HG03469 (cell line): ENCODE measurements around the gene BLM.
A peak's percentile ranks its signal among the peaks of the same experiment; 100 is the strongest.
"Not testable (repeated sequence)": the region's sequence is repeated elsewhere in the genome, so short reads cannot be mapped to it uniquely, and the experiment has no call there.

Experiments
- ATAC-seq: cut with Tn5 transposase; IDR thresholded peaks from one replicate; pipeline ENCODE4 v1.9.1; 2021; ENCODE audit warnings: mild to moderate bottlenecking, moderate library complexity, moderate number of reproducible peaks; ENCODE audit not compliant: unreplicated experiment

Gene BLM

GRCh38 chr15:90840157-90840855 is 123.2 kb downstream of the BLM start:
- ATAC-seq: no peak

GRCh38 chr15:90840954-90841353 is 123.8 kb downstream of the BLM start:
- no peak for ATAC-seq

- ATAC-seq: no peak
These were observed 127.5 kb downstream of the BLM start for GRCh38 chr15:90844696-90845095.

- ATAC-seq: peak; percentile 92
These were observed 128.2 kb downstream of the BLM start for GRCh38 chr15:90845201-90845949.

- not testable (repeated sequence) for ATAC-seq
These were observed 132.3 kb downstream of the BLM start for GRCh38 chr15:90849424-90849823.

- no peak for ATAC-seq
These were observed 134.0 kb downstream of the BLM start for GRCh38 chr15:90851114-90851513.

- no peak for ATAC-seq
These were observed 134.8 kb downstream of the BLM start for GRCh38 chr15:90851940-90852339.

GRCh38 chr15:90855139-90855538 is 138.0 kb downstream of the BLM start:
- ATAC-seq: no peak

- no peak for ATAC-seq
These were observed 140.2 kb downstream of the BLM start for GRCh38 chr15:90857337-90857736.

- no peak for ATAC-seq
These were observed 140.8 kb downstream of the BLM start for GRCh38 chr15:90857883-90858443.

GRCh38 chr15:90859234-90860131 is 142.3 kb downstream of the BLM start:
- no peak for ATAC-seq

- no peak for ATAC-seq
These were observed 143.3 kb downstream of the BLM start for GRCh38 chr15:90860450-90860849.

- ATAC-seq: no peak
These were observed 144.0 kb downstream of the BLM start for GRCh38 chr15:90860942-90861675.

- ATAC-seq: no peak
These were observed 145.3 kb downstream of the BLM start for GRCh38 chr15:90862487-90862886.

GRCh38 chr15:90862964-90863778 is 146.0 kb downstream of the BLM start:
- ATAC-seq: no peak

- no peak for ATAC-seq
These were observed 146.8 kb downstream of the BLM start for GRCh38 chr15:90863987-90864386.

- ATAC-seq: no peak
These were observed 147.4 kb downstream of the BLM start for GRCh38 chr15:90864507-90864906.

- ATAC-seq: no peak
These were observed 148.6 kb downstream of the BLM start for GRCh38 chr15:90865702-90866101.
